ENCODE results near the gene ABHD16A. TPM values are rescaled to one million over a fixed set of nuclear protein-coding genes. Genes with fewer than 3 reads are reported as not detected.

Gene ABHD16A
- total RNA-seq, 1 donor from 2014 or later = 58.9 TPM

- DNase-seq (ENCODE audit: low read depth) = no peak
Measured at GRCh38 chr6:31663126-31663960, 39.8 kb downstream of the ABHD16A start.

GRCh38 chr6:31662124-31662723 is 40.9 kb downstream of the ABHD16A start:
- DNase-seq (ENCODE audit: low read depth) = no peak

- no peak for DNase-seq (ENCODE audit: low read depth)
Measured at GRCh38 chr6:31661262-31662123, 41.6 kb downstream of the ABHD16A start.

GRCh38 chr6:31660381-31661261 is 42.5 kb downstream of the ABHD16A start, which contains the start of gene C6orf47:
TSS of gene C6orf47 (minus strand) at chr6:31660778. CDS start at chr6:31659947, 831 bp downstream.
- peak; percentile 84 for DNase-seq (ENCODE audit: low read depth)

- DNase-seq (ENCODE audit: low read depth) = peak; percentile 42
Measured at GRCh38 chr6:31659649-31660380, 43.3 kb downstream of the ABHD16A start.

GRCh38 chr6:31658983-31659648 is 44.0 kb downstream of the ABHD16A start:
- no peak for DNase-seq (ENCODE audit: low read depth)

GRCh38 chr6:31658158-31658688 is 44.9 kb downstream of the ABHD16A start:
- DNase-seq (ENCODE audit: low read depth) = no peak

- no peak for DNase-seq (ENCODE audit: low read depth)
Measured at GRCh38 chr6:31657406-31658157, 45.5 kb downstream of the ABHD16A start.

- DNase-seq (ENCODE audit: low read depth) = no peak
Measured at GRCh38 chr6:31655349-31656237, 47.5 kb downstream of the ABHD16A start, which contains the start of gene APOM. TSS of gene APOM (plus strand) at chr6:31655894. CDS start at chr6:31655967, 73 bp downstream.

- no peak for DNase-seq (ENCODE audit: low read depth)
Measured at GRCh38 chr6:31654574-31655348, 48.4 kb downstream of the ABHD16A start.

- DNase-seq (ENCODE audit: low read depth) = no peak
Measured at GRCh38 chr6:31652925-31653724, 50.0 kb downstream of the ABHD16A start.

- peak; percentile 83 for DNase-seq (ENCODE audit: low read depth)
Measured at GRCh38 chr6:31651602-31652191, 51.4 kb downstream of the ABHD16A start.

- no peak for DNase-seq (ENCODE audit: low read depth)
Measured at GRCh38 chr6:31645325-31645724, 57.8 kb downstream of the ABHD16A start.

GRCh38 chr6:31643818-31644454 is 59.2 kb downstream of the ABHD16A start:
- DNase-seq (ENCODE audit: low read depth) = no peak
